Activated CD8-positive, alpha-beta T cell treated with anti-CD3 and anti-CD28 coated beads for 36 hours (primary cell): ENCODE results near the gene SLC22A23. TPM values are rescaled to one million over a fixed set of nuclear protein-coding genes. Genes with fewer than 3 reads are reported as not detected.
A peak's percentile ranks its signal among the peaks of the same experiment; 100 is the strongest.

ENCODE experiments used
- ATAC-seq: fragments of 200-7000 bp; cut with Tn5 transposase; one replicate; pipeline ENCODE4 v1.10.0; 2021; ENCODE audit warnings: mild to moderate bottlenecking, moderate library complexity
- CTCF ChIA-PET: fragments of 350-600 bp; sonication (Branson Sonifier 250); formaldehyde crosslinking; loops from one replicate; lab custom pipeline; 2021; ENCODE audit warnings: antibody characterized with exemption; lab: Charles Lee
- POLR2A ChIA-PET: fragments of 350-600 bp; sonication (Branson Sonifier 250); formaldehyde crosslinking; loops from one replicate; lab custom pipeline; 2021; ENCODE audit warnings: antibody characterized with exemption; lab: Charles Lee
- DNase-seq: peaks from one replicate; pipeline ENCODE4 v3.0.0-alpha.2; 2020
- H3K27ac Mint-ChIP-seq: one replicate; pipeline ENCODE4 v1.8.0; 2021; ENCODE audit warnings: mild to moderate bottlenecking, mixed read lengths
- H3K27me3 Mint-ChIP-seq: one replicate; pipeline ENCODE4 v1.8.0; 2021; ENCODE audit warnings: mixed read lengths
- H3K36me3 Mint-ChIP-seq: one replicate; pipeline ENCODE4 v1.8.0; 2021; ENCODE audit warnings: low read depth, mixed read lengths
- H3K4me1 Mint-ChIP-seq: one replicate; pipeline ENCODE4 v1.8.0; 2021; ENCODE audit warnings: low read depth, mixed read lengths
- H3K4me3 Mint-ChIP-seq: one replicate; pipeline ENCODE4 v1.8.0; 2021; ENCODE audit warnings: mild to moderate bottlenecking, moderate library complexity, mixed read lengths
- H3K9me3 Mint-ChIP-seq: one replicate; pipeline ENCODE4 v1.8.0; 2021; ENCODE audit warnings: mixed read lengths
- intact Hi-C: fragments of 100-400 bp; cut with micrococcal nuclease; formaldehyde crosslinking; loops from one replicate; pipeline ENCODE4 v1.10.0; 2022
- total RNA-seq, 2 experiments: library from RNA; stranded (reverse); gene quantifications; one replicate each; pipeline ENCODE4 v1.2.3, GENCODE V29; 2021
- TF ChIP-seq, protein P1 (sequence below): fragments of 200-600 bp; IDR thresholded peaks from one replicate; pipeline ENCODE4 v1.8.0; 2022; ENCODE audit warnings: antibody characterized with exemption, mild to moderate bottlenecking

Gene SLC22A23
- total RNA-seq, 2 experiments from 2014 or later, result 0.16 to 0.34 TPM

DNA sequence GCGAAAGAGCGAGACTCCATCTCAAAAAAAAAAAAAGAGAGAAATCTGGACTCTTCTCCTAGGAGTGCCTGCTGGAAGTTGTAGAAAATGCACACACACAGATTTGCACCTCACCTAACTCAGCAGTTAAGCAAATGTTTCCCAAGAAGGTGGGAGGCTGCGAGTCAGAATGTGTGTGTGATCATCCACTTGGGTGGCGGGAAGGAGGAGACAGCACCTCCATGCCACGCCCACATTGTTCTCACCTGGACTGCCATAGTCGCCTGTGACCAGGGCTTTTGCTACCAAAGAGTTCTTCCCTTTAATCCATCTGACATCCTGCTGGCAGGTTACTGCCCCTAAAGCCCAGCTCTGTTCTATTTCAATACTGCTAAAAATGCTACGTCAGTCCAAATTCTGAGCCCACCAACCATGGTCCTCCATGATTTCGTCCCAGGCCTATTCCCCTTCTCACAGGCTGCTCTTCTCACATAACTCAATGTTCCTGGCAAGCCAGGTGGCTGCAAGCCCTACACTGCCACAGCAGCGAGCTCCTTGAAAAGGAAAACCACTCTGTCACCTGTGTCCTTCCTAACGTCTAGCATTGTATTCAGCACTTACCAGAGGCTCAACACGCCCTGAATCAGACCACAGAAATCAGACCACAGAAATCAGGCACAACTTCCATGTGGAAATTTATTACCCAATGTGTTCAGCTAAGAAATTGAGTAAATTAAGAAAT, 120.6 kb downstream of the SLC22A23 start:
- H3K4me3 Mint-ChIP-seq, result no peak overlapping the region
- peaks cover 14% of the 10 kb centered on the region for H3K4me1 Mint-ChIP-seq
- DNase-seq (no peak), ATAC-seq (no peak)
- H3K9me3 Mint-ChIP-seq, result no peaks in the 10 kb centered on the region
- ChIA-PET CTCF (interaction anchor here (1.3 kb wide), 1 partner anchor 56 kb away, joined by 3 read pairs; no protein-coding TSS in a partner anchor), POLR2A (interaction anchor here (0.7 kb wide), 1 partner anchor 25 kb away, joined by 3 read pairs; no protein-coding TSS in a partner anchor)
- intact Hi-C loops, result no loop called here
- peaks cover 2% of the 10 kb centered on the region for H3K27me3 Mint-ChIP-seq
- no peak overlapping the region for H3K27ac Mint-ChIP-seq
- H3K36me3 Mint-ChIP-seq, result no peaks in the 10 kb centered on the region
- TF ChIP-seq, protein P1, sequence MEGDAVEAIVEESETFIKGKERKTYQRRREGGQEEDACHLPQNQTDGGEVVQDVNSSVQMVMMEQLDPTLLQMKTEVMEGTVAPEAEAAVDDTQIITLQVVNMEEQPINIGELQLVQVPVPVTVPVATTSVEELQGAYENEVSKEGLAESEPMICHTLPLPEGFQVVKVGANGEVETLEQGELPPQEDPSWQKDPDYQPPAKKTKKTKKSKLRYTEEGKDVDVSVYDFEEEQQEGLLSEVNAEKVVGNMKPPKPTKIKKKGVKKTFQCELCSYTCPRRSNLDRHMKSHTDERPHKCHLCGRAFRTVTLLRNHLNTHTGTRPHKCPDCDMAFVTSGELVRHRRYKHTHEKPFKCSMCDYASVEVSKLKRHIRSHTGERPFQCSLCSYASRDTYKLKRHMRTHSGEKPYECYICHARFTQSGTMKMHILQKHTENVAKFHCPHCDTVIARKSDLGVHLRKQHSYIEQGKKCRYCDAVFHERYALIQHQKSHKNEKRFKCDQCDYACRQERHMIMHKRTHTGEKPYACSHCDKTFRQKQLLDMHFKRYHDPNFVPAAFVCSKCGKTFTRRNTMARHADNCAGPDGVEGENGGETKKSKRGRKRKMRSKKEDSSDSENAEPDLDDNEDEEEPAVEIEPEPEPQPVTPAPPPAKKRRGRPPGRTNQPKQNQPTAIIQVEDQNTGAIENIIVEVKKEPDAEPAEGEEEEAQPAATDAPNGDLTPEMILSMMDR, result no peak

DNA sequence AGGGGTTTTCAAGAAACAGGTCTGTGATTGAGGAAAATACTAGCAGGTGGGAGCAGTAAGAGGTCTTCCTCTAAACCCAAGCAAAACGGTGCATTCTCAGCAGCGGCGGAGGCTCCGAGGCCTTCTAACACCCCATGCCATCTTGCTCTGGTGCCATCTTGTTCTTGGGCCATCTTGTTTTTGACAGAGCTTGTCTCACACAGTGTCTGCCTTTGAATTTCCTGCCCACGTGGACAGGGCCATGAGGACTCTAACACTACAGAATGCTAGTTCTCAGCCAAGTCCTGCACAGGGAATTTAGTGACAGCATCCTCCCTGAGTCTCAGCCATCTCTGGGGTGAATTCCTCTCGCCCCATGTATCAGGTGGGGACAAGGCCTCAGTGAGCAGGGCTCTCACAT, 121.7 kb downstream of the SLC22A23 start:
- TF ChIP-seq, protein P1, result no peak

DNA sequence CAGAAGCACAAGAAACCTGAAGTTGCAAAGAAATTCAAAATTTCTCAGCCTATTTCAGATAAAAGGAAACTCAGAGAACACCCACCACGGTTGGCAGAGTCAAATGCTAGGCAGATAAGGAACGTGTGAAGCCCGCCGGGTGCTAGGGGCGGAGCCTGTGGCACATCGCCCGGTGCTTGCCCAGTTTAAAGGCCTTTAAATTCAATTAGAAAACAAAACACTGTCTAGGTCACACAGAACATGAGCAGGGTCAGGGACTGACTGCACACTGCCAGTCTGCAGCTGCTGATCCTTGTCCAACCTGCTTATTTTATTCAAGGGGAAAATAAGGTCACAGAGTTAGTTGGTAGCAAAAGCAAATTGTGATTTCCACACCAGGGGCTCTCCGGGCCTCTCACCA, 122.3 kb downstream of the SLC22A23 start:
- peaks cover 2% of the 10 kb centered on the region for H3K27me3 Mint-ChIP-seq
- H3K9me3 Mint-ChIP-seq, result no peaks in the 10 kb centered on the region
- intact Hi-C loops, result no loop called here
- no peak overlapping the region for H3K4me3 Mint-ChIP-seq
- ChIA-PET CTCF (no interaction called here), POLR2A (no interaction called here)
- no peaks in the 10 kb centered on the region for H3K36me3 Mint-ChIP-seq
- H3K4me1 Mint-ChIP-seq, result peaks cover 14% of the 10 kb centered on the region
- TF ChIP-seq, protein P1, result no peak
- peak; percentile 11 for DNase-seq
- no peak for ATAC-seq
- no peak overlapping the region for H3K27ac Mint-ChIP-seq

More for the DNA sequence above, 121.7 kb downstream of the SLC22A23 start:
- POLR2A ChIA-PET, result no interaction called here
- H3K9me3 Mint-ChIP-seq, result no peaks in the 10 kb centered on the region
- ATAC-seq (no peak), DNase-seq (no peak)
- H3K27me3 Mint-ChIP-seq, result peaks cover 2% of the 10 kb centered on the region
- intact Hi-C loops, result no loop called here
- H3K4me1 Mint-ChIP-seq, result peaks cover 14% of the 10 kb centered on the region
- CTCF ChIA-PET, result no interaction called here
- no peak overlapping the region for H3K27ac Mint-ChIP-seq
- no peak overlapping the region for H3K4me3 Mint-ChIP-seq
- no peaks in the 10 kb centered on the region for H3K36me3 Mint-ChIP-seq

DNA sequence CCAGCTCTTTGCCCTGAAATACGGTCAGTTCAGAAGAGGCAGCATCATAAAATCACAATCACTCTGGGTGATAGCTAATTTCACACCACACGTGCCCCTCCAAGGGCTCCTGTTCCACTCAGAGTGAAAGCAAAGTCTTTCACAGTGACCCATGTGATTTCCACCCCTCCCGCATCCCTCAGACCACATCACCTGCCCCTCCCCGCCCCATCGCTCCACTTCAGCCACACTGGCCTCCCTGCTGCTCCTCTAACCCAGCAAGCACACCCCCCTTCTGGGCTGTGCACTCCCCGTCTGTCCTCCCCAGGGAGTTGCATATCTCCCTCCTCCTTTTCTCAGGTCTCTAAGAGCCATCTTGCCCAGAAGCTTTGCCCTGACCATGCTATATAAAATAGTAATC, 123.6 kb downstream of the SLC22A23 start:
- H3K27me3 Mint-ChIP-seq, result peaks cover 2% of the 10 kb centered on the region
- ChIA-PET CTCF (no interaction called here), POLR2A (no interaction called here)
- H3K4me1 Mint-ChIP-seq, result peaks cover 10% of the 10 kb centered on the region
- DNase-seq (no peak), ATAC-seq (no peak)
- H3K27ac Mint-ChIP-seq, result no peak overlapping the region
- no peaks in the 10 kb centered on the region for H3K36me3 Mint-ChIP-seq
- intact Hi-C loops, result no loop called here
- H3K4me3 Mint-ChIP-seq, result no peak overlapping the region
- TF ChIP-seq, protein P1, result no peak
- H3K9me3 Mint-ChIP-seq, result no peaks in the 10 kb centered on the region

DNA sequence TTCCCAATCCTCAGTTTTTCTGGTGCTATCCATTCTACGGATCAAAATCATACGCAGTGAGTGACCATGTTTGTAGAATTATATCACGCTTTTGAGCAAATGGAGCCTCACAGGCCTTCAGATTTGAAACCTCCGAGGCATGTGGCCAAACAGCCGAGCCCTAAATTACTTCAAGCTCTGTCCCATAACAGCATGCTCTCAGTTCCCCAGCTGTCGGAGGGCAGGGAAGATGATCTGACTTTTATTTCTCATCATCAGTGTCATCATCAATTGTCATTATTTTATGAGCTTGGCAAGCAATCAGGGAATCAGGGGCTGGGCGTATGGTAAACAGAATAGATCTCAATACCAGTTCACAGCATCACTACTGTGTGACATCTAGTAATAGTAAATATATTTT, 124.9 kb downstream of the SLC22A23 start:
- TF ChIP-seq, protein P1, result no peak
- no peaks in the 10 kb centered on the region for H3K4me1 Mint-ChIP-seq
- no peaks in the 10 kb centered on the region for H3K36me3 Mint-ChIP-seq
- DNase-seq, result no peak
- H3K27me3 Mint-ChIP-seq, result peaks cover 2% of the 10 kb centered on the region
- ChIA-PET CTCF (interaction anchor here (1.5 to 2.5 kb wide), 2 partner anchors 11 to 80 kb away, joined by 3 to 10 read pairs; no protein-coding TSS in a partner anchor), POLR2A (no interaction called here)
- intact Hi-C loops, result no loop called here
- no peak overlapping the region for H3K4me3 Mint-ChIP-seq
- H3K27ac Mint-ChIP-seq, result no peak overlapping the region
- no peaks in the 10 kb centered on the region for H3K9me3 Mint-ChIP-seq
- ATAC-seq, result no peak
